A549 treated with GW870086 at 1 μM for 4 hours (cell line): ENCODE data around the gene DQX1. TPM values are rescaled to one million over a fixed set of nuclear protein-coding genes. Genes with fewer than 3 reads are reported as not detected.

Experiments
- total RNA-seq: library from RNA; stranded (reverse); fragments of 200-300 nt; extraction: Qiagen RNA extraction; gene quantifications from 5 replicates; pipeline ENCODE4 v1.2.3, GENCODE V29; 2022; ENCODE audit warnings: low read depth

DQX1 gene, protein sequence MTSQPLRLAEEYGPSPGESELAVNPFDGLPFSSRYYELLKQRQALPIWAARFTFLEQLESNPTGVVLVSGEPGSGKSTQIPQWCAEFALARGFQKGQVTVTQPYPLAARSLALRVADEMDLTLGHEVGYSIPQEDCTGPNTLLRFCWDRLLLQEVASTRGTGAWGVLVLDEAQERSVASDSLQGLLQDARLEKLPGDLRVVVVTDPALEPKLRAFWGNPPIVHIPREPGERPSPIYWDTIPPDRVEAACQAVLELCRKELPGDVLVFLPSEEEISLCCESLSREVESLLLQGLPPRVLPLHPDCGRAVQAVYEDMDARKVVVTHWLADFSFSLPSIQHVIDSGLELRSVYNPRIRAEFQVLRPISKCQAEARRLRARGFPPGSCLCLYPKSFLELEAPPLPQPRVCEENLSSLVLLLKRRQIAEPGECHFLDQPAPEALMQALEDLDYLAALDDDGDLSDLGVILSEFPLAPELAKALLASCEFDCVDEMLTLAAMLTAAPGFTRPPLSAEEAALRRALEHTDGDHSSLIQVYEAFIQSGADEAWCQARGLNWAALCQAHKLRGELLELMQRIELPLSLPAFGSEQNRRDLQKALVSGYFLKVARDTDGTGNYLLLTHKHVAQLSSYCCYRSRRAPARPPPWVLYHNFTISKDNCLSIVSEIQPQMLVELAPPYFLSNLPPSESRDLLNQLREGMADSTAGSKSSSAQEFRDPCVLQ
- 0.05 to 0.42 TPM (median 0.08 TPM) in 4 of 5 replicates, not detected in the other for total RNA-seq

DNA sequence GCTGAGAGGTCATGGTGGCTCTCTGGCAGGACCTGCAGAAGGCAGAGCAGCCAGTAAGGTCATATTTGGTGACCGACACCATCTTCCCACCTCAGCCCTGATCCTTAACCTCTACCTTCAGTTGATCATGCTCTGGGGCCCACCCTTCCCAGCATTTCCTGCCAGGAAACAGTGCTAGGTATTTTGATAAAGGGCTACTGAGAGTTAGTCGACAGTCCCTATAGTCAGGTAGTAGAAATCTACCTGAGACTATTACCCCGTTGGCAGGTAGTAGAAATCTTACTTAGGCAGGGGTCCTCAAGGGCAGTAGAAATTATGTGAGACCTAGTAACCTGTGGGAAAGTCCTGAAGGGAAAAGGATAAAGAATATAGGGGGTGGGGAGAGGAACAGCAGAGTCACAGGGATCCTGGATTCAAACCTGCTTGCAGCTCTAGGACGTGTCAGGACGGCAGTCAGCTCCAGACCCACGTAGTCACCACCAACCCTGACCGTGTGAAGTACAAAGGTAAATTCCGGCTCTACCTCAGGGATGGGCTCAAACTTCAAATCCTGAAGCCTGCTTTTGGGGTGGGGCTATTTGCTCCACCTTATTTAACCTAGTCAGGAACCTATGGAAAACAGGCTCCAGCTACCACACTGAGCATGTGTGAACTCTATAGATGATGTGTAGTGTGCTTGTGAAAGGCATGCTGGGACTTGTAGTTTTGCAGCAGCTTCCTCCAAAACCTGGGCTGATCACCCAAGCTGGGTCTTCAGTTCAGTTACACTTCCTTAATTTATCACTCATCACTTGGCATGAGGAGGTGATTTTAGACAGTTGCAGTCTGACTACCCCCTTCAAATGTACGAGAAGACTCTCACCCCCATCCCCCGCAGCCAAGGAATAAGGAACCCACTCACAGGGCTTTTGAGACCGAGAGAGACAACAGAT is at the start of gene DQX1:
Gene DQX1, minus strand, starts transcription at position 515 of the 932 bp plus-strand sequence. Its CDS starts 502 bp downstream, at position 13.

DNA sequence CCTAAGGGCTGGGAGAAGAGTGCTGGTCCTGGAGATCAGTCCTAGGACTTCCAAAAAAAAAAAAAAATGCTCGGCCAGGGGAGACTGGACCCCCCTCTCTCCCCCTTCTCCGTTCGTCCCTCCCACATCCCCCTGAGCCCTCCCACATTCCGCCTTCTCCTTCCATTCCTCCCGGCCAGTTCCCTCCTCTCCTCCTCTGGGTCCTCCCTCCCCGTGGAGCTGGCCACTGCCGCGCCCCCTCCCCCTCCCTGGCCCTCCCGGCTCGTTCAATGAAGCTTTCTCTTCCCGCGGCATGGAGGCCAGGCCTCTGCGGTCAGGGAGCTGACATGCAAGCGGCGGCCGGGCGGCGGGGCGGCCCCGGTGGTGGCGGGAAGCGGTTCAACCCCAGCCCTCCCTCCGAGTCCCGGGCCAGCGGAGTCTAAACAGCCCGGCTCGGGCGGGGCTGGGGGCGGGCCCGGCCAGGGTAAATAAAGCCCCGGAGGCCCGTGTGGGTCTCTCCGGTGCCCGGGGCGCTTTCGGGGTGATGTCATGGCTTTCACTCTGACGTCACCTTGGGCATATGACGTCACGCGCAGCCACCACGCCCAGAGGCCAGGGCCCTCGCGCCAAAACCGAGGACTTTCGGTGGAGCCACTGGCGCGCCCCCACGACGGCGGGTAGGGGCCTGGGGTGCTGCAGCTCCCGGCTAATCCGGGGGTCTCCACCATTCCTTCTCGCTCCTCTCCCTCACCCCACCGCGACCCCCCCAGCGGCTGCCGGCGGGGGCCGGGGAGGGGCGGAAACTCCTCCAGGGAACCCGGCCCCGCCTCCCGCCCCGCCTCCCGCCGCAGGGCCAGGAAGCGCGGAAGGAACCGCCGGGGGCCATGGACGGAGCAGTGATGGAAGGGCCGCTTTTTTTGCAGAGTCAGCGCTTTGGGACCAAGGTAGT is 28.1 kb upstream of the DQX1 start, which contains the start of the genes DOK1 and LOXL3:
Gene DOK1, plus strand, starts transcription at position 829 of the 928 bp plus-strand sequence. Its CDS starts 35 bp downstream, at position 864.
Gene LOXL3, minus strand, starts transcription at position 51 of the 928 bp plus-strand sequence. CDS start 1,308 bp downstream, outside the sequence.

DNA sequence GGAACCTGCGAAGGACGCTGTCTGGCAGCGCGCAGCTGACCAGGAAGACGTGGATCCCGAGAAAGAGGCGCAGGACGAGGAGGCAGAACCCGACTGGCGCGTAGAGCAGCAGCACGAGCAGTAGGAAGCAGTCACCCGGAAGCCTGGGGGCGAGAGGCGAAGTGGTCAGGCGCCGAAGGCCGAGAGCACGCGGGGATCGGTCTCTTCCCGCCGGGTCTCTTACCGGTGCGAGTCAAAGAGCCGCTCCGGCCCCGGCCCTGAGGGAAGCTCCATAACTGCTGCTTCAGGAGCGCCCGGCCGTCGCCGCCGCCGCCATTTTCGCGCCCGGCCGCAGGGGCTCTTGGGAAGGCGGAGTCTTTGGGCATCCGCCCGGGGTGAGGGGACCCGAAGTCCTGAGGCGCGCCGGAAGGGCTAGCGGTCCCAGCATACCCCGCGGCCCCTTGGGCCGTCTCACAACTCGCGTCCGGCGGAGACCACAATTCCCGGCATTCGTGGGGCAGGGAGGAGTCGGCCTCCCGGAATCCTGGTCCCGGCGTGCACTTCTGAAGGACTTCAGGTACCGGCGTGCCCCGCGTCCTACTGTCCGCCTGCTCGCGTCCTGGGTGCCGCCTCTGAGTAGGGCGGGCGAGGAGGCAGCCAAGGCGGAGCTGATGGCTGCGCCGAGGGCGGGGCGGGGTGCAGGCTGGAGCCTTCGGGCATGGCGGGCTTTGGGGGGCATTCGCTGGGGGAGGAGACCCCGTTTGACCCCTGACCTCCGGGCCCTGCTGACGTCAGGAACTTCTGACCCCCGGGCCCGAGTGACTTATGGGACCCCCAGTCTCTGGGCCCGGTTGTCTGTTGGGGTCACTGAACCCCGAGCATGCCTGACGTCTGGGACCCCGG is 3.6 kb upstream of the DQX1 start, which contains the start of the genes AUP1 and HTRA2:
Gene AUP1, minus strand, starts transcription at position 350 of the 882 bp plus-strand sequence. Its CDS starts 77 bp downstream, at position 273.
Gene HTRA2, plus strand, starts transcription at position 577 of the 882 bp plus-strand sequence. Its CDS starts 74 bp downstream, at position 651.

DNA sequence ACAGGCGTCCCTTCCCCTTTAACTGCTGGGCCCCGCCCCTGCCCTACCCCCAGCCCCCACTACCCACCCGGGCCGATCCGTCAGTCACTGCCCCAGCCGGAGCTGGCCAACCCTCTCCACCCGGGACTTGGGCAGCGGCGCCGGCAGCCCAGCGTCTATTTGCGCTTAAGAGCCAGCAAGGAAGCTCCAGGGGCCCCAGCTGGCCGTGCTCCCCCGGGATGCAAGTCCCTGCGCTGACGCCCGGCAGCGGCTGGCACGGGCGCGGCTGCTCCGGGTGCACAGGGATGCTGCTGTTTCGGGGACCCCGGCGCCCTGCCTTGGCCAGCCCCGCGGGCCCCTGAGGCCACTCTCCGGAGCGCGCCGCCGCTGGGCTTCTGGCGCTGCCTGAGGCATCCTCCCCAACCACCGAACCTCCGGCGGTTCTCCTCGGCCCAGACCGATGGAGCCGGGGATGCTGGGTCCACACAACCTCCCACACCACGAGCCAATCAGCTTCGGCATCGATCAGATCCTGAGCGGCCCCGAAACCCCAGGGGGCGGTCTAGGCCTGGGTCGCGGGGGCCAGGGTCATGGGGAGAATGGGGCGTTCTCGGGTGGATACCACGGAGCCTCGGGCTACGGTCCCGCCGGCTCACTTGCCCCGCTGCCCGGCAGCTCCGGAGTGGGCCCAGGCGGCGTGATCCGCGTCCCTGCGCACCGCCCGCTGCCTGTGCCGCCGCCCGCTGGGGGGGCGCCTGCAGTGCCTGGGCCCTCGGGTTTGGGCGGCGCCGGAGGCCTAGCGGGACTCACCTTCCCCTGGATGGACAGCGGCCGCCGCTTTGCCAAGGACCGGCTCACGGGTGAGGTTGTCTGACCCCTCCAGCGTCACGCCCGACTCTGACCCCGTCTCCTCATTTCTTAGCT is 11.4 kb downstream of the DQX1 start, which contains the start of gene TLX2:
Gene TLX2, plus strand, starts transcription at position 83 of the 903 bp plus-strand sequence. Its CDS starts 357 bp downstream, at position 440.

DNA sequence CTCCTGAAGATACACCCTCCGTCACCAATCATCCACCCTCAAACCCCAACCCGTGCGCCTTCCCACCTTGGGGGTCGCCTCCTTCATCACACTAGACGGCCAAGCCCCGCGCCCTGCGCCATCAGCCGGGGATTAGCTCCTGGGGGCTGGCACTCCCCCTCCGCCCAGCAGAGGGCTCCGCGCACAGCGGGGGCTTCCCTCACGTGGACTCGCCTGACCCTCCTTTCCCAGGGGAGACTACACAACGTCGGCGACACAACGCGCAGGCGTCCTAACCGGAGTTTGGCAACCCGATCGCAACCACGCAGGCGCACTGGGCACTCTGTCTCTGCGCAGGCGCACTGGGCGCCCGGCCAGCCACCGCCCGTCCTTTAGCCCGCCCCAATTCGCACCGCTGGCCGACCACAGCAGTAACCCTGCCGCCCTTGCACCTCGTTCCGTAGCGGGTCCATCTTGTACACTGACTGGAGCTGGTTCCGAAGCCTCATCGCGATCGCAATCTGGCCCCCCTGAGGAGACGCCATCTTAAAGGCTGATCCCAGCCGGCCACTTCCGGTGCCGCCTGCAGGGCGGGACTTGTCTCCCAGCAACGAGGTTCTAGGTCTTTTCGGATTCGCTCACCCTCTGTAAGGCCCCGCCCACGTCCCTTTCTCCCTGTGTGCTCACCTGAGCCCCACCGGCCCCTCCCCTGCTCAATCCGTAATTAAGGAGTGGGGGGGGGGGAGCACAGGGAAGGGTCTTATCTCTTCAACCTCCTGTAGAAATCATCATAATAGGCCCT is 18.7 kb downstream of the DQX1 start, which contains the start of gene PCGF1:
Gene PCGF1, minus strand, starts transcription at position 551 of the 781 bp plus-strand sequence. Its CDS starts 27 bp downstream, at position 524.

DNA sequence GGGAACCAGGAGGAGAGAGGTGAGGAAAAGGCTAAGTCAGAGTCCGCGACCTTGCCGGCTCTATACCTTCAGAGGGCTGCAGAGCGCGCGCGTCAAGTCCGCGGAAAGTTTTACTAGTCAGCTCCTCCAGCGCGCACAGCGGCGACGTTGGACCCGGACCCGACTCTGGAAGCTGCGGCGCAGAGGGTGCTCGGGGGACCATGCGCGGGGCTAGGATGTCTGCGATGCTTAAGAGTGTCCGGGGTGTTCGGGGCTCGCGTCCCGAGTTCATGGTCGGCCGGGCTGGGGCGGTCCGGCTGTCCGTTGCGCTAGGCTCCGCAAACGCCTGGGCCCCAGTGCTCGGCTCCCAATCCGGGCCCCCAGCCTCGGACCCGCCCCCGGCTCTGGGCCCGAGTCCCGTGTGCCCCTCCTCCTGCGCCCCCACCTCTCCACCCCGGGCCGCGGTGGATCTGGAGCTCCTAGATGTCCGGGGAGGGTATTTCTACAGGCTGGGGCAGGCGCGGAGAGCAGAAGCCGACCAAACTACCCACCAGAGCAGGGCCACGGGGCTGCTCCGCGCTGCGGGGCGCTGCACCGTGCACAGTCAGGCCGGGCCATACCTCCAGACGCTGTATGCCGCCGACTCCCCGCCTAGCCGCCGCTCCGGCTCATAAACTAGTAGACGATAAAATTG is 26.6 kb downstream of the DQX1 start, which contains the start of gene LBX2:
Gene LBX2, minus strand, starts transcription at position 337 of the 673 bp plus-strand sequence. Its CDS starts 66 bp downstream, at position 271.

DNA sequence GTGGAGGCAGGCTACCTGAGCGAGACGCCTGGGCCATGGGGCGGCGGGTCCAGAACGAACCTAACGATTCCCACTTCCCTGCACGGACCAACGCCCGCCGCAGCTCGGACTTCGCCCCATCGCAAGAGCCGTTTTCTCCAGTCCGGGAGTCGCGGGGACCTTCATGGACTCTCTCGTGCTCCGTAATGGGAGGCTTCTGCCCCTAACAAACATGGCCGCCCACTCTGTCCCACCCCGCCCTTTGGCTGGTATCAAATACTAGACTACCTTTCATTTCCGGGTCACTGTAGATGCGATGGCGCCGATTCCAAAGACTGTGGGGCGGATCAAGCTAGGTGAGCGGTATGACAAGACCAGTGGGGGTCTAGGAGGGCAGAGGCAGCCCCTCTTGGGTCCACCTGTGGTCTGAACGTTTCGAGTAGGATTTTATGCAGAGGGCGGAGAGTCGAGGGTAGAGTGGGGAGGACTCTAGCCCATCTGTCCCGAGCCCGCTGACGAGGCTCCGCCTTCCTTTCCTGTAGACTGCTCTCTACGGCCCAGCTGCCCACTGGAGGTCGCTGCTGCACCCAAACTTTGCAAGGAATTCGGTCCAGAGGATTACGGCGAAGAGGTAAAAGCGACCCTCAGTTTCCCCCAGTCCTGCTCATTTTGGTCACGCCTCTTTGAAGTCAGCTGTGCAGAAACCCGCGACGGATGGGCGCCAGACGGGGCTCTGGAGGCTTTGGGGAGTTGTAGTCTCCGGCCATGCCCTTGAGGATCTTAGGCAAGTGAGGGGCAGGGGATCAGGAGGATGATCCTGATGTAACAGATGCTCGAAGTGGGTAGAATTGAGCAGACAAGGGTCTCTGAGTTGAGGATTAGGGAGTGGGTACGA is 43.0 kb downstream of the DQX1 start, which contains the start of the genes CCDC142 and TTC31:
Gene CCDC142, minus strand, starts transcription at position 198 of the 874 bp plus-strand sequence. Its CDS starts 161 bp downstream, at position 37.
Gene TTC31, plus strand, starts transcription at position 281 of the 874 bp plus-strand sequence. Its CDS starts 15 bp downstream, at position 296.

DNA sequence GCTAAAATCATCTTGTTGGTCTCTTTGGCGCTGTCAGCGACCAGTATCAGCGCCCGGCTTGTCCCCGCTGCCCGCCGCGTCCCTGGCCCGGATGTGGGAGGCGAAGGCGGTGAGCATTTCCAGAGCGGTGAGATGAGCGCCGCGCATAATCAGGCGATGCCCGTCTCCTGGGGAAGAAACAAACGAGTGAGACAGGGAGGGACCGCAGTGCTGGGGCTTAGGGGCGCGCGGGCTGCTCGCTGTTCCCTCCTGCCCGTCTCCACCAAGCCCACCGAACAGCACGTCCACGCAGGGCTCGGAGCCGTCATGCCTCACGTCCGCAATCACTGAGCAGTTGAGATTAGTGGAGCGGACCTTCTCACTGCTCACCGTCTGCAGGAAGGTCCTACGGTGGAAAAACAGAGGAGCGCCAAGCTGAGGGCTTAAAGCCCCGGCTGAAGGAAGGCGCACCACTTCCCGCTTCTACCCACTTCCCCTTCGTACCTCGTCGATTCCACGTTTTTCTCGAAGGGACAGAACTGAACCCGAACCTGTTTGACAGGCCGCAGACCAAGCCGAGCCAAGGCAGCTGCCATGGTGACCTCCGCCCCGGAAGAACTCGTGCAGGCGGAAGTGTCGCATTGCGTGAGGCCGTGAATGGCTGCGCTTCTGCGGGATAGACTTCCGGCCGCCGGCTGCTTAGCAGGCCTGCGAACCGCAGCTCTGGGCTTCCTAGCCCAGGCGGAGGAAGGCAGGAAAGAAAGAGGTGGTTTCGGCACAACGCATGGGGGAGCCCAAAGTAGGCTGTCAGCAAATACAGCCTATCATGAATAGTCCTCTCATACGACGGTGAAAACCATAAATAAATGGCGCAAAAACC is 53.7 kb downstream of the DQX1 start, which contains the start of gene MRPL53:
Gene MRPL53, minus strand, starts transcription at position 595 of the 859 bp plus-strand sequence. Its CDS starts 20 bp downstream, at position 575.

Other genes with a start within 250 kb of the DQX1 start
- 0.11 to 0.47 TPM (median 0.20 TPM) in 5 replicates for gene SLC4A5, start 182.8 kb downstream of the DQX1 start, total RNA-seq
- gene DCTN1, start 145.9 kb downstream of the DQX1 start, total RNA-seq = 107 to 153 TPM (median 145 TPM) in 5 replicates
- 2.2 to 4.1 TPM (median 3.2 TPM) in 5 replicates for gene C2orf81, start 104.6 kb downstream of the DQX1 start, total RNA-seq
- 77.2 to 90.3 TPM (median 87.1 TPM) in 5 replicates for gene WDR54, start 104.5 kb downstream of the DQX1 start, total RNA-seq
- gene RTKN, start 84.3 kb downstream of the DQX1 start, total RNA-seq = 18.8 to 25.6 TPM (median 24.2 TPM) in 5 replicates
- 35.2 to 52.1 TPM (median 48.0 TPM) in 5 replicates for gene INO80B, start 71.1 kb downstream of the DQX1 start, total RNA-seq
- 46.5 to 84.4 TPM (median 78.3 TPM) in 5 replicates for gene WBP1, start 67.8 kb downstream of the DQX1 start, total RNA-seq
- gene MOGS, start 60.8 kb downstream of the DQX1 start, total RNA-seq = 42.0 to 54.4 TPM (median 51.5 TPM) in 5 replicates
- 112 to 151 TPM (median 135 TPM) in 5 replicates for gene MRPL53, start 53.6 kb downstream of the DQX1 start, total RNA-seq
- gene CCDC142, start 43.2 kb downstream of the DQX1 start, total RNA-seq = 11.7 to 14.4 TPM (median 13.1 TPM) in 5 replicates
- gene TTC31, start 43.1 kb downstream of the DQX1 start, total RNA-seq = 13.3 to 18.3 TPM (median 16.5 TPM) in 5 replicates
- gene LBX2, start 26.6 kb downstream of the DQX1 start, total RNA-seq = 1.8 to 4.3 TPM (median 3.0 TPM) in 5 replicates
- 29.9 to 37.9 TPM (median 34.5 TPM) in 5 replicates for gene PCGF1, start 18.5 kb downstream of the DQX1 start, total RNA-seq
- 0.19 to 0.36 TPM (median 0.28 TPM) in 5 replicates for gene TLX2, start 11.8 kb downstream of the DQX1 start, total RNA-seq
- 191 to 256 TPM (median 237 TPM) in 5 replicates for gene AUP1, start 3.5 kb upstream of the DQX1 start, total RNA-seq
- gene HTRA2, start 3.7 kb upstream of the DQX1 start, total RNA-seq = 31.9 to 41.6 TPM (median 37.7 TPM) in 5 replicates
- 0.21 to 0.64 TPM (median 0.37 TPM) in 5 replicates for gene LOXL3, start 27.7 kb upstream of the DQX1 start, total RNA-seq
- 3.6 to 5.5 TPM (median 4.1 TPM) in 5 replicates for gene DOK1, start 28.5 kb upstream of the DQX1 start, total RNA-seq
- not detected in 5 replicates for gene M1AP, start 122.1 kb upstream of the DQX1 start, total RNA-seq
- gene SEMA4F, start 128.0 kb upstream of the DQX1 start, total RNA-seq = 8.1 to 12.2 TPM (median 10.4 TPM) in 5 replicates